Measurements from ENCODE around the gene PUM1.
"Not testable (repeated sequence)": the region's sequence is repeated elsewhere in the genome, so short reads cannot be mapped to it uniquely, and the experiment has no call there.

Gene PUM1

GRCh38 chr1:31065310-31066217 lies at the start of gene PUM1:
PUM1 (minus strand) TSS chr1:31065717; CDS start chr1:31059566, 6,151 bp downstream.
- DNase-seq: peak; percentile 98

- no peak for DNase-seq
Observed at GRCh38 chr1:31112266-31112935, 46.9 kb upstream of the PUM1 start.

- DNase-seq: no peak
Observed at GRCh38 chr1:31111290-31111951, 45.9 kb upstream of the PUM1 start.

- no peak for DNase-seq
Observed at GRCh38 chr1:31110846-31111245, 45.3 kb upstream of the PUM1 start.

GRCh38 chr1:31108861-31109260 lies 43.3 kb upstream of the PUM1 start:
- DNase-seq: no peak

- no peak for DNase-seq
Observed at GRCh38 chr1:31105646-31106045, 40.1 kb upstream of the PUM1 start.

- no peak for DNase-seq
Observed at GRCh38 chr1:31102501-31102950, 37.0 kb upstream of the PUM1 start.

- no peak for DNase-seq
Observed at GRCh38 chr1:31101147-31101502, 35.6 kb upstream of the PUM1 start.

- DNase-seq: no peak
Observed at GRCh38 chr1:31099293-31100032, 33.9 kb upstream of the PUM1 start.

GRCh38 chr1:31095985-31096384 lies 30.5 kb upstream of the PUM1 start:
- no peak for DNase-seq

- DNase-seq: no peak
Observed at GRCh38 chr1:31095298-31095981, 29.9 kb upstream of the PUM1 start.

- DNase-seq: not testable (repeated sequence)
Observed at GRCh38 chr1:31088081-31088480, 22.6 kb upstream of the PUM1 start.

- DNase-seq: no peak
Observed at GRCh38 chr1:31084782-31085569, 19.5 kb upstream of the PUM1 start.

- DNase-seq: no peak
Observed at GRCh38 chr1:31082385-31082784, 16.9 kb upstream of the PUM1 start.

GRCh38 chr1:31073044-31073443 lies 7.5 kb upstream of the PUM1 start:
- DNase-seq: no peak

GRCh38 chr1:31072304-31072746 lies 6.8 kb upstream of the PUM1 start:
- no peak for DNase-seq

GRCh38 chr1:31069392-31069791 lies 3.9 kb upstream of the PUM1 start:
- no peak for DNase-seq

GRCh38 chr1:31064718-31065309 lies 703 bp downstream of the PUM1 start:
- DNase-seq: no peak

- no peak for DNase-seq
Observed at GRCh38 chr1:31064111-31064717, 1.3 kb downstream of the PUM1 start.

GRCh38 chr1:31063631-31064030 lies 1.9 kb downstream of the PUM1 start:
- peak; percentile 30 for DNase-seq
